Measurements from ENCODE around the gene MED13L. TPM values are rescaled to one million over a fixed set of nuclear protein-coding genes. Genes with fewer than 3 reads are reported as not detected.

The MED13L gene
- total and polyA plus RNA-seq, 2 of the 8 experiments (the other 6 are each of a cell fraction or from before 2014, with no cell fraction given): 15.9 to 51.7 TPM

- Histone ChIP-seq H3K4me2 (ENCODE audit: insufficient read depth in 1 of 2, low read depth in 2 of 2, low read length in 2 of 2) (no peak overlapping the region), H2BK15ac (ENCODE audit: low read length) (no peak overlapping the region), H3K4me1 (replicated peaks in 1 of 4; ENCODE audit: control insufficient read depth in 3 of 4, insufficient read depth in 4 of 4, low read length in 3 of 4) (no peaks in the 10 kb centered on the region), H3K9me3 (ENCODE audit: insufficient read depth in 2 of 2, low read depth in 1 of 2, low read length in 1 of 2) (no peaks in the 10 kb centered on the region), H3K56ac (replicated peaks; ENCODE audit: insufficient read length, low read depth, low read length) (no peak overlapping the region), H4K20me1 (replicated peaks in 1 of 2; ENCODE audit: control insufficient read depth in 1 of 2, insufficient read depth in 2 of 2, low read length in 2 of 2) (peaks cover 0 to 2% of the 10 kb centered on the region in 2 experiments), H2BK120ac (replicated peaks; ENCODE audit: low read depth, low read length) (no peak overlapping the region), H3K23ac (ENCODE audit: insufficient read length) (no peak overlapping the region), H4K5ac (ENCODE audit: insufficient read length, low read depth, low read length) (no peak overlapping the region), H2BK5ac (ENCODE audit: low read depth, low read length) (no peak overlapping the region), H3K18ac (ENCODE audit: extremely low read depth, low read length) (no peak overlapping the region), H4K91ac (replicated peaks; ENCODE audit: insufficient read length, low read length) (no peak overlapping the region), H3K27me3 (replicated peaks in 1 of 4; ENCODE audit: control insufficient read depth in 3 of 4, extremely low read depth in 1 of 4, insufficient read depth in 3 of 4, low read length in 3 of 4) (no peaks in the 10 kb centered on the region; a peak in 1 of 7 replicates), H3K27ac (ENCODE audit: low read depth, low read length) (no peak overlapping the region), H3K4me3 (ENCODE audit: extremely low read depth in 1 of 4, insufficient read depth in 2 of 4, low read depth in 3 of 4, low read length in 4 of 4) (no peak overlapping the region), H3K23me2 (ENCODE audit: low read depth, low read length) (no peaks in the 10 kb centered on the region), H3K36me3 (ENCODE audit: control insufficient read depth in 2 of 4, insufficient read depth in 4 of 4, low read length in 3 of 4) (peaks cover 6 to 69% (median 34%) of the 10 kb centered on the region in 4 experiments), H3K79me2 (ENCODE audit: control insufficient read depth in 1 of 2, insufficient read depth in 2 of 2, low read length in 2 of 2) (no peaks in the 10 kb centered on the region), H3K9ac (replicated peaks in 1 of 4; ENCODE audit: extremely low read depth in 1 of 4, low read depth in 3 of 4, low read length in 3 of 4) (no peak overlapping the region), H2AFZ (ENCODE audit: low read length) (no peak overlapping the region), H3K4ac (replicated peaks; ENCODE audit: insufficient read length, low read depth, low read length) (no peak overlapping the region), H2BK20ac (ENCODE audit: low read length) (no peak overlapping the region), H2BK12ac (ENCODE audit: low read depth, low read length) (no peak overlapping the region), H4K8ac (ENCODE audit: extremely low read depth, insufficient read depth, low read length) (no peak overlapping the region), H3K14ac (ENCODE audit: insufficient read length) (no peak overlapping the region), H3K79me1 (ENCODE audit: low read depth, low read length) (no peaks in the 10 kb centered on the region), H2AK5ac (ENCODE audit: low read depth, low read length) (no peak overlapping the region)
- 94% methylated on average over 7 of the region's 7 CpGs; no CpG with 5 or more reads in 1 of the 2 experiments for WGBS, 2 experiments (ENCODE audit: extremely low coverage in 1 of 2, insufficient coverage in 1 of 2, insufficient read length in 1 of 2, insufficient replicate concordance in 2 of 2, low coverage in 1 of 2, low lambda C conversion rate in 2 of 2, missing lambda C conversion rate in 1 of 2)
- ChIA-PET POLR2A (ENCODE audit: partially characterized antibody) (no interaction called here), CTCF (ENCODE audit: partially characterized antibody) (interaction anchor here (0.7 to 1.6 kb wide), 7 partner anchors 10 to 1700 kb away, joined by 3 to 4 read pairs (median 4); no protein-coding TSS in a partner anchor)
- FAIRE-seq (no peak), DNase-seq (ENCODE audit: low read depth in 1 of 2, low spot score in 2 of 2) (no peak)
- no peak for TF ChIP-seq CBX5 (IDR thresholded peaks at IDR 0.05; ENCODE audit: low read depth, low read length)
- no peak for TF ChIP-seq KDM1A (IDR thresholded peaks at IDR 0.05; ENCODE audit: borderline replicate concordance, low read length)
- TF ChIP-seq CHD1 (IDR thresholded peaks at IDR 0.05; ENCODE audit: low read depth, low read length): no peak
- no peak for TF ChIP-seq KDM4A (IDR thresholded peaks at IDR 0.05; ENCODE audit: low read depth, low read length, severe bottlenecking)
- TF ChIP-seq TAF1 (IDR thresholded peaks at IDR 0.05; ENCODE audit: low read depth, low read length): no peak
- no peak for TF ChIP-seq TAF7 (optimal IDR thresholded peaks at IDR 0.05; ENCODE audit: borderline replicate concordance, low read depth, low read length)
- no peak for TF ChIP-seq CHD2 (IDR thresholded peaks at IDR 0.05; ENCODE audit: low read length)
- no peak for TF ChIP-seq RXRA (IDR thresholded peaks at IDR 0.05; ENCODE audit: insufficient read depth, low read depth, low read length)
These were observed 309.3 kb downstream of the MED13L start for GRCh38 chr12:115968211-115968610.
